Ramos (cell line): ENCODE results near the gene WDR75.

ENCODE experiments used
- in situ Hi-C: fragments of 300-500 bp; cut with MboI; formaldehyde crosslinking; loops from one replicate; pipeline ENCODE4 v1.14.3; 2022; ENCODE audit warnings: low sequenced_read_pairs; ENCODE audit not compliant: unreplicated experiment

WDR75 gene

DNA sequence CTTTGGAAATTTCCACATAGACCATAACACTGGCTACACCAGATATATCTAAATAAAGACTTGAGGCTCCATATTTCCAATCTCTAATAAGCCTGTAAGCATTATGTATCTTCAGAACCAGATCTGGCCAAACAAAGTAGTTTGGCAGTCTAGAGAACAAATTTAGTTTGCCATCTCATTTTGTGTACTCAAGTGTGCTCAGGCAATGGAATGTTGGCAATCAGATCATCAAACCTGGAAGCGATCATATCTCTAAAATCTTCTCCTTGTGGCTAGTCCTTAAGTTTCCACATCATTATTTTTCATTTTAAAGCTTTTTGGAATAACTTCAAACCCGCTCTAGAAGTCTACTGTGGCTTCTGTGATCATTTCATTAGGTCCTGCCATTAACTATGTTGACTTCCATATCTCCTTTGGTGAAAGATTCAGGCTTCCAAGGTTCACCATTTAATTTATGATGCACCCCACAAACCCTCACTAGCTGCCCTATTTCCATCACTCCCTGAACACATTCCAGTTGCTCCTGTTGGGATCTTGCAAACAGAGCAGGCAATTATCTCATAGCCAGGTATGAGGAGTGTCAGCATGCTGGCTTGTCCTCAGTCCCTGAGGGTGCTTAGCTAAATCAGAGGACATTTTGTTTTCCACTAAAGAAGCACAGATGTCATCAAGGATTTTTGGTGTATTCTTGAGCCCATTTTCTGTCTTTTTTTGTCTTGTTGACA lies 46.2 kb downstream of the WDR75 start:
- in situ Hi-C loops = no loop called here

DNA sequence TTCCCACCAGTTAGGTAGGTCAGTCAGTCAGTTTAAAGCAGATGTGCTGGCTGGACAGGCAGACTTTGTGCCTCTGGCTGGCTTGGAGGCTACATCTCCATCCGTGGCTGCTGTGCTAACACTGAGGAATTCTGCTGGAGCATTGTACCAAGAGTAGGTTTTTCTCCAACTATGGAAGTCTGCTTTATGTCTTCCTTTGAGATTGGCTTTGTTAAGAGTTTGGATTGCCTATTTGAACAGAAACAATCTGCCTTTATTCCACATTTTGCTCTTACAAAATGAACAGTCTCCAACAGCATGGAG lies 46.7 kb downstream of the WDR75 start:
- in situ Hi-C loops = no loop called here

DNA sequence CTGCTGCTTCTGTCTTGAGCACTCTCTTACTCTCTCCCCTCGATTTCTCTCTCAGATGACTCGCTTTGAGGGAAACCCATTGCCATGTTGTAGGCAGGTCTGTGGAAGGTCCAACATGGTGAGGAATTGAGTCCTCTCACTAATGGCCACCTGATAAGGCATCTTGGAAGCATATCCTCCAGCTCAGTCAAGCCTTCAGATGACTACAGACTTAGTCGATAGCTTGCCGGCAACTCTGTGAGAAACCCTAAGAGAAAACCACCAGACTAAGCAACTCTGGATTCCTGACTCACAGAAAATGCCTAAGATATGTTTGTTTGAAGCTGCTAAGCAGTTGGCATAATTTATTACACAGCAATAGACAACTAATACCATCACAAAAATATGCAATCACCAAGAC lies 51.2 kb downstream of the WDR75 start:
- in situ Hi-C loops = no loop called here

DNA sequence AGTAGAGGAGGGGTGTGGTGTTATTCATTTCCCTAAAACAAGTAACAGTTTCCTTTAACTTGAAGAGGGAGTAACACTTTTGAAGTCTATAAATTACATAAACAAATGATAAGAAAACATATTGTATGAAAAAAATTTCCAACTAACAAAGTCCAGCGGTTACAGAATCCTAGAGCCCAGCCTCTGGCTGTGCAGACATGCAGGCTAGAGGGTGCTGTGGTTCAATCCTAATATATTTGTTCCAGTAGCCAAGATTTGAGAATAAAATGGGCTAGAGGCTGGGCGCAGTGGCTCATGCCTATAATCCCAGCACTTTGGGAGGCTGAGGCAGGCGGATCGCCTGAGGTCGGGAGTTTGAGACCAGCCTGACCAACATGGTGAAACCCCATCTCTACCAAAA lies 56.9 kb downstream of the WDR75 start:
- in situ Hi-C loops = no loop called here

DNA sequence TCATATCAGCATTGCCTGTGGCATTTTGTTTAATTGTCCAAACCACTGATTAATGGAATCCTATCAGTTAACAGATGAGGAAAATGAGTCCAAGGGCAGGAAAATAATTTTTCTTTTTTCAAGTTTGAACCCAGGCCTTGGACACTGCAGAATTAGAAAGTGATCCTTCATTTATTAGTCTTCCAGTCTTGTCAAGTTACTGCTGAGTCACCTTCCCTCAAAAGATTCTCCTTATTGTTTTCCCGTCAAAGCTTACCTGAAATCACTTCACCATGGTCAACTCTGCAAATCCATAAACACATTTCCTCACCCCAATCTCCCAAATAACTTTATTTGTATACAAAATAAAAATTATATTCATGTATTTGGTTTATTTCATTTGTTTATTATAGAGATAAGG lies 57.9 kb downstream of the WDR75 start:
- in situ Hi-C loops = no loop called here

DNA sequence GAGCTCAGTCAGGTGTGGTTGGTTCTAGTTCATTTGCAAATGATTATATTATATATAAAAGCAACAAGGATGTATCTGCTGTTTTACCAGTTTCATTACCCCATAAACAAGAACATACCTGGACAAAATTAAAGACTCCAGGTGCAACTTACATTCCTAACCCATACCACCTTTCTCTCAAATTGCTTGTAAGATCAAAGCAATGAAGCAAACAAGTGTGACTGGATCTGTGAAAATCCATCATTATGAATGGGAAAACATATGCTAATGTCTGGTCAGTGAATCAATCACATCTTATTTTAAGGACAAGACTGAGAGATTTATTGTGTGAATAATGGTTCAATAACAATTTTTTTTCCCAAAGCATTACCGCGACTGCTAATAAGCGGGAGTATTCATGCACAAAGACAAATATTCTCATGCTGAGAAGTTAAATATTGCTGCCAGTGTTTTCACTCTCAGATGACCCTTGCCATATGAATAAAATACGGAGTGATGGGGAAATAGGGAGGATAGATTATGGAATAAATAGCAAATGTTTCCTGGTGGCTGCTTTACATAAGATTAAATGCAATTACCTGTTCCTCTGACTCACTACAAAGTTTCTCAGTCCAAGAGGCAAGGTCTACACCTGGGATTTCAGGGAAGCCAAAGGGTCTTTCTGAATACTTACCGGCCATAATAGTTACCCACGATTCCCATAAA lies 59.3 kb downstream of the WDR75 start:
- in situ Hi-C loops = no loop called here

DNA sequence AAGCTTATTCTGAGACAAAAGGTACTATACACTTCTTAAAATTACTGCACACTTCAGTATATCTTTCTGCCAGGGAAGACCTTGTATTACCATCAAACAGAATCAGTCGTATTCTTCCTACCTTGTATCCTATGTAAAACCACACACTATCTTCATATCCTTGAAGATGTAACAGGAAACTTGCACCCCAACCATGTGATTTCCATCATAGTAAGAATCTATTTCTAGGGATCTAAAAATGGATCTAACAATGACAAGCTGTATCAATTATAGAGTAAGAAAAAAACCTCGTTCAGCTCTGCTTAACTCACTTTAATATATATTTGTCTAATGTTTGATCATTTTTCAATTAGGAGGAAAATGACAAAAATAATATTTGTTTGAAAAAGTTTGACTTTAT lies 60.2 kb downstream of the WDR75 start:
- in situ Hi-C loops = no loop called here

DNA sequence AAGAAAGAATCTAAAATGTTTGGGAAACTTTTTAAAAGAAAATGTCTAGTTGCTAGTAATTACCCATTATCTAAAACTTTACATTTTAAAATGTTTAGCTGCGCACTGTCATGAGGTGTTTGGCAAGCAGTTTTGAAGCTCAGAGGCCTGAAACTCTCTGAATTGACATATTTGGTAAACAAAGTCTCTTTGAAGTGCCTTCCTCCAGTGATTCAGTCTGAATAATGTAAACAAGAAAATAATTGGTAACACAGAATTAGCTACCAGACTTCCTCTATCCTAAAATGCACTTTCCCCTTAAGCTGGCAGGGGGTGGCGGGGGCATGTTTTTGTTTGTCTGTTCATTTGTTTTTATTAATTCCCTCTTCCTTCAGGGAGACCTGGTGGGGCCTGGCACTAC lies 61.4 kb downstream of the WDR75 start:
- in situ Hi-C loops = no loop called here

DNA sequence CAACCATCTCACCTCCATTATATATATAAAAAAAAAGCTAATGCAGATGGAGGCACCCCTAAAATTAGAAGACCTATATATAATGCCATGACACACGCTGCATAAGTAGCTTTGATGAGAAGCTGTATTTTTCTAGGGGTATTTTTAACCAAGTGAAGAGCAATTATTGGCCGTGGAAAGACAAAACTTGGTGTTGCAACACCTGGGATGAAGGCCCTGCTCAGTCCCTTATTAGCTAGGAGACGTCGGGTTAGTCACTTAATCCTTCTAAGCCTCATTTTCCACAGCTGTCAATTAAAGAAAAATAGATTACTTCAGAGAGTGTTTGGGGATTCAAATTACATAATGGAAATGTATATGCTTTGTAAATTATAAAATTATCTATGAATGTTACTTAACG lies 63.0 kb downstream of the WDR75 start:
- in situ Hi-C loops = no loop called here

DNA sequence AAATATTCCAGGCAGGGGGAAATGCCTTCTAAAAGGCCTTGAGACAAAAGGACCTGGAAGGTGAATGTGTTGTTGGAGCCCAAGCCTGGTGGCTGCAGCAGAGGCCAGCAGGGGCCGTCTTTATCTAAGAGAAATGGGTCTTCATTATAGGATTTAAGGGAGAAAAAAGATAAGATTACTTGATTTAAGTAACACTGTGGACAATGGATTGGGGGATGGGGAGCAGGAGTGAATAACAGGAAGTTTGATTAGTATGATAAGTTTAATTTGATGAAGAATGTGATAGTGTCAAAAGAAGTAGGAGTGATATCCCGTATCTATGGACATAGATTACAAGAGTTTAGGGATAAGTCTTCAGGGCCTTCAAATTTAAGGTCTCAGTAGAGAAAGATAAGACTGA lies 64.2 kb downstream of the WDR75 start:
- in situ Hi-C loops = no loop called here

DNA sequence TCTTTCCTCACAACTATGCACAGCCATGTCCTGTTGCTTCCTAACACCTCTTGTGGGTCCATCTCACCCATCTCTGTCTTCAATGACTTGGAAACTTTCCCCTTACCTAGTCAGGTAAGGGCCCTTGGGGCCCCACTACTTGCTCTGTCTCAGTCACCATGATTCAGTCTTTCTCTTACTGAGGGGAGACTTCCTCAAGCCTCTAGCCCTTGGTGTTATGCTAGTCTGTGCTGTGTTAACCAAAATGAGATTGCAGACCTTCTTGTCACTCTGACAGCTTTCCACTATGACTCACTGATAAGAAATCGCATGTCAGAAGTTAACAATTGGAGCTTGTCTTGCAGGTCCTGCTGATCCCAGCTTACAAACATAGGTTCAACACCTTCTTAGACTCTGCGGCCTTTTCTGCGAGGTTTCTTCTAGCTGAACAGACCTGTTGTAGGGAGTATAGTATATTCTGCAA lies 65.3 kb downstream of the WDR75 start:
- in situ Hi-C loops = no loop called here

DNA sequence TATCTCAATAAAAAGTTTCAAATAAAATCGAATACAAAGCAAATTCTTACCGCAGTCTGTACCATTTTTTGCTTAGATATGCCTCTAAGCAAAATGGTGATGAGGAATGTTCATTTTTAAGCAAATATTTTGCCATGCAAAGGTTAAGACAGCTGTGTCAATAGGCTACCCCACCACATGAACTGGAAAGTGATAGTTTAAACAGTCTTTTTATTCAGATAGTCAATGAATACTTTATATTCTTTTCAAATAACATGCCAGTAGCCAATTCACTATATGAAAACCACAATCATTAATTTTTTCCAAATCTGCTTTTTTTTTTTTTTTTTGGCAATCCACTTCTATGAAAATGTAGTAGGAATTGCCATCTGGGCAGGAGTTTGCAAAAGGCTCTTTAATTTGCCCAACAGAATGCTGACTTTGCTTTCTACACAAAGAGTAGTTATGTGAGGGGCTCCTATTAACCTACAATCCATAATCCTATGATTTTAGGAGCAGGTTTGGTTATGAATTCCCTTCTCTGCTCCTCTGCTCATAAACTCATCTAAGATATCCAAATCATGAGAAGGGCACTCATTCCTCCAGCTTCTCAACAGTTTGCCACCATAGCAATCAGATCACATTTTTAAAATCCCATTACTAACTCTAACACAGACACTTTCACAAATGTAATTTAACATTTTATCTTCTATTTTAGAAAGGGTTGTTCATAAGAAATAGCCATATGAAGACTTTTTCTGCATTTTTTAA lies 70.1 kb downstream of the WDR75 start:
- in situ Hi-C loops = no loop called here

DNA sequence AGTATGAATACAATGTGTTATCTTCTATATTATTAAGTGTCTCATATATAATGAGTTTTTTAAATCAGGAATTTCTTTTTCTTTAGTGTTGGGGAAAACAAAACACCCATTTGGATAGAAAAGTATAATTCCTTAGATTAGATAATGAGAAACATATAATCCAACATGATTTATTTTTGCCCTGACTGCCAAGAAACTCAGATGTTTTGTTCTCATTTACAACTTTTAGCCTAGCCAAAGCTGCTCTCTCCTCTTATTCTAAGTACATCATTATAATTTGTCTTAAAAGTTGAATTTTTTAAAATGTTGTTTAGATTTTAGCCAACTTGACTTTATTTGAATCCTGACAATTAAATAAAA lies 70.7 kb downstream of the WDR75 start:
- in situ Hi-C loops = no loop called here

DNA sequence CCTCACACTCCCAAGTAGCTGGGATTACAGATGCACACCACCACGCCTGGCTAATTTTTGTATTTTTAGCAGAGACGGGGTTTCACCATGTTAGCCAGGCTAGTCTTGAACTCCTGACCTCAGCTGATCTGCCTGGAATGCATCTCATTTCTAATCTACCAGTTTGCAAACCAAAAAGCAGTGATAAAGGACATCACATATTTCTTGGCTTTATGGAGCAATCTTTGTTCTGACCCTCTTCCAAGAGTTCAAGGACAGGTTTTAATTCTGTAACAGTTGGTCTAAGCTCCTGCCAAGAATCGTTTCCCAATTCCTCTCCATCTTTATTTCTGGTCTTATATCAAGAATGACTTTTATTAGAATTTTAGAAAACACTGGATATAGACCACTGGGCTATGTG lies 71.6 kb downstream of the WDR75 start:
- in situ Hi-C loops = no loop called here

DNA sequence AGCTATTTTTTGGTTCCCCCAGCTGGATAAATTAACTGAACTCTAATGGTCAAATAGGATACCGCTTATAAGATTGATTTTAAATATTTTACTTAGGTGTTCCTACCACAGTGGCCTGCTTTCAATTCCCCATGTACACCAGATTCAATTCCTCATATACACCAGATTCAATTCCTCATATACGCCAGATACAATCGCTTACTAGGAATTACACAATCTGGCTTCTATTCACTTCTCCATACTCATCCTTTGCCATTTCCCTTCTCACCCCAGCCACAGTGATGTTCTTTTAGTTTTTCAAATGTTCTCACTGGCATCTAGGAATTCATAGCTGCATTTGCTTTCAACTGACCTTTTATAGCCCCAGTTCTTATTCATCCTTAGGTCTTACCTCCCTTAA lies 72.8 kb downstream of the WDR75 start:
- in situ Hi-C loops = no loop called here

DNA sequence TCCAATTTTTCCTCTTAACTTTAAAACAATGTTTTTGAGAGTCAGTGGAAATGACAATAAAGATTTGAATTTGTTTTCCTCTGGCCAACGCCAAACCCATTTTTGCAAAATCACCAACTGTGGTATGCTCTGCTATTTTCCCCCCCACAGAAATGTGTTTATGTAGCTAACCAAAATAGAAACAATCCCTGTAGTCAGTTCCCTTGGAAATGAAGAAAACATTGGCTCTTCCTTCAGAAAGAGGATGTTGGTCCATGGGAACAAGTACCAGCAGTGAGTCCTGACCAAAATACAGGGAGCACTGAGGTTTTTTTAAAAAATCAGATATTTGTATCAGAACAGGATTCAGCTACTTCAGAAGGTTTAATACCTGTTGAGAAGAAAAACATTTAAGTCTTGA lies 74.0 kb downstream of the WDR75 start:
- in situ Hi-C loops = no loop called here

DNA sequence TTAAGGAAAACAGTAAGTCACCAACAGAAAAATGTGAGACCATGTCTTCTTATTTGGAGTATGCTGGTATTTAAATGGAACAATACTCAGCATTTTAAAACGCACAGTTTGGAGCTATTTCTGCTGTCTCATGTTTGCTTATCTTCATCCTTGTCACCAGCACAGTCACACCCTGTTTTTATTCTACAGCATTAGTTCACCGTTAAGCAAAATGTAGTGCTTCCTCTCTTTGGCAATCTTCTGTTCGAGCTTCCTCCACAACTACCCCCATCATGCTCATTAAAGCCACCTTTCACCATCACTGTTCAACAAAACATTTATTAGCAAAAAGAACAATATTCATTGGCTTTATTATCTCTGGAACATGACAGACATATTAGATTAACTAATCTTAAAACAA lies 75.3 kb downstream of the WDR75 start:
- in situ Hi-C loops = no loop called here

DNA sequence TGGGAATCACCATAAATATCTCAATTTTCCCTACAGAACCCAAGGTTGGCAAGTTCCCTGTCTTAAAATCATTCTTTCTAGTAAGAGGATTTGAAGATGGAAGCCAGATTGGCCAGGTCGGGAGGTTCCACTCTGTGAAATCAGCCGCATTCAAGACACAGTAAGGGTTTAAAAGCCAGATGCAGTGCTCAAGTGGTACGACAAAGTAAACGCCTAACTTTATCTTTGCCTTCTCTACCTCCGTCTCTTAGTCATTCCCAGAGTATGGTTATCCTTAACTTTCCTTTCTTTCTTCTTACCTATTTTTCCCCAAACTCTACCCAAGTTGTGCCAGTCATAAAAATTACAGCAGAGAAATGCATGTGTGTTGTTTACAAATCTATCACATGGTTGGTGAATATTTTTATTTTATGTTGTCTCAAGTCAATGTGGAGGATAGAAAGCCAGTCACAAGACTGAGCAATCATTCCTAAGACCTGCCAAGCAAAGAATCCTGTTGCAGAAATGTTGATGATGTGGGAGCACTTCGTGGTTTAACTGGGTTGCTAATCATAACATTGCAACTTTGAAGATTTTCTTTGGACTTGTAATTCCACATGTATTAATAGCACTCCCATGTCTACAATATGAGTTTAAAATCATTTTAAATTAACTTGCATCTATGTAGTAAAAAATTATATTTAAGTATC lies 76.7 kb downstream of the WDR75 start:
- in situ Hi-C loops = no loop called here

DNA sequence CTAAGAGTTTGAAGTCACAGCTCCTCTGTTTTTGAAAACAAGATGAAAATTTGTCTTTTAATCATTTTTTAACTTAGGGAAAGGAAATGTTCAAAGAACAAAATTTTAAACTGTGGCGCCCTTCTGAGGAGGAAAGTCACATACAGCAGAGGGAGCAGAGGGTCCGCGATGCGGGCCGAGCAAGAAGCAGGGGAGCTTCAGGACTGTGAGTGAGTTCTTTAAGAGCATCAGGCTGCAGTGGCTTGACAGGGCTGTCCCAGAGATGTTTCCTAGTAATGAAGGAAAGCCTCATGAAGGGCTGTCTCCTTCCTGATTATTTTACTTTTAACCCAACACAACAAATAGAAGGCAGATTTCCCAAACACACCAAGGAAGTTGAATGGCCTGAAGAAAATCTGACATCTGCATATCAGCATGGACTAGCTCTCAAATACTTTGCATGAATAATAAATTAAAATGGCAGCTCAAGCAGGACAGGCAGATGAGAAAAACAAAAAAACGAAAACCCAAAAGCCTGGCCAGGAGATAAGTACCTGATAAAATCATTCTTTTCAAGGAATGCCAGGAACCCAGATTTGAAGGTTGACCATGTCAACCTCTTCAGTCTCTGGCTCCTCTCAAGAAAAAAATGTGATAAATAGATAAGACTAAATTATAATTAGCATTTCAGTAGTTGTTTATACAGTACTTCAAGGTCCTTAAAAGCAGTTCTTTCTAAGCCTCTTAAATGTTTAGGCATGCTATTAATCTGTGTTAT lies 78.5 kb downstream of the WDR75 start:
- in situ Hi-C loops = no loop called here

DNA sequence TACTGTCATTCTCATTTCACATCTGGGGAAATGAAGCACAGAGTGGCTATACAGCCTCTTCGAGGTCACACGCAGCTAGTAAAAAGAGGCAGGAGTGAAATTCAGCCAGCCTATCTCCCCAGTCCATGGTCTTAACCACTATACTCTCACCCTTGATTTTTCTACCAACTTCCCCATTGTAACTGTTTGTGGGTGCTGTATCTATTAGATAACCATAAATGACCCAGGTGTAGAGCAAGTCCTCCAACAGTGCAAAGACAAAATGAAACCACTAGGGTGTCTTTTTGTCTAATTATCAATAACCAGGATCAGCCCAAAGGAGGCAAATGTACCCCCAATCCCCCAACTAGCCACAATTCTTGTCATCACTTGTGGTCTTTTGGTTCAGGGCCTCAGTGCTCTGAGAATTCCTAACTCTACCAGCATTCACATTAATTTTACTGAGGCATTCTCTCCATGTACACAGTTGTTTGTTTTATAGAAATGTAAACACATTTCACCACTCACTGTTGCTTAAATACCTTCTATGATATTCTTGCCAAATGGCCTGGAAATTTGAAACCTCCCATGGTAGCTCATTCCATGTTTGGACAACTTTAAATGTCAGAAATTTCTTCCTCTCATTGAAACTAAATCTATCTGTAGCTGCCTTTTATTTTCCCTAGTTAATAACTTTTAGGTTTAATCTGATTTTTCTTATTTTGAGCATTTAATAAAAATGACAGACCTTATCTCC lies 80.6 kb downstream of the WDR75 start:
- in situ Hi-C loops = no loop called here
